GM21528 (cell line): Measurements from ENCODE around the gene AGAP1.

Experiments
- ATAC-seq: cut with Tn5 transposase; IDR thresholded peaks from one replicate; pipeline ENCODE4 v1.9.1; 2021; ENCODE audit warnings: mild to moderate bottlenecking, moderate library complexity; ENCODE audit not compliant: unreplicated experiment, low FRiP score

The AGAP1 gene

GRCh38 chr2:236176417-236176816 lies 682.6 kb downstream of the AGAP1 start:
- ATAC-seq = no peak

- ATAC-seq = no peak
Measured at GRCh38 chr2:236176951-236177350, 683.1 kb downstream of the AGAP1 start.

DNA sequence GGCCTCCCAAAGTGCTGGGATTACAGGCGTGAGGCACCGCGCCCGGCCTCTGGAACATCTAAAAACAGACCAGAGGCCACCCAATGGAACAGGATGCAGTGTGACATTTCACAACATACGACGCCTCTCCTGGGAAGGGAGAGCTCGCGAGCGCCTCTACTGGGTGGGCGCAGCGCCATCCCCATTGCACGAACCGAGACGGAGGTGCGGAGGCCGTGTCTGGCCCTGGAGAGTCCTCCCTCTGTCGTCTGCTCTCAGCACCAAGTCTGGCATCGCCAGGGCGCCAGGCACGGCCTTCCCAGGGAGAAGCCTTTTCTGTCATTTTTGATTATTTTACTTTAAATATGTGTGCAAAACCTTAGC lies 683.7 kb downstream of the AGAP1 start:
- ATAC-seq = no peak

- no peak for ATAC-seq
Measured at GRCh38 chr2:236177967-236178889, 684.4 kb downstream of the AGAP1 start.

DNA sequence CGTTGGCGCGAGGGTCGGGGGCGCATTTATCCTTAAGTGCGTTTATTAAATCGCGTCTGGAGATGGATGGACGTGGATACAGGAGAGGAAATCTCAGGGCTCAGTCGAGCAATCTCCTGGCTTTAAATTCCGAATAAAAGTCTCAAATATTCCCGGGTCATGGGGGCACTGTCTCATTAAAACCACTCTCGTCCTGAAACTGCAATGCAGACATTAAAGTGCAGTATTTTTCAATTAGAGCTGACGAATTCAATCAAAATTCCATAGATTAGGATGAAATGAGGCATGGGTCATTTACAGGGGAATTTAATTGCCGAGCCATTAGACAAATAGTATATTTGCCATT lies 685.0 kb downstream of the AGAP1 start:
- ATAC-seq = no peak

DNA sequence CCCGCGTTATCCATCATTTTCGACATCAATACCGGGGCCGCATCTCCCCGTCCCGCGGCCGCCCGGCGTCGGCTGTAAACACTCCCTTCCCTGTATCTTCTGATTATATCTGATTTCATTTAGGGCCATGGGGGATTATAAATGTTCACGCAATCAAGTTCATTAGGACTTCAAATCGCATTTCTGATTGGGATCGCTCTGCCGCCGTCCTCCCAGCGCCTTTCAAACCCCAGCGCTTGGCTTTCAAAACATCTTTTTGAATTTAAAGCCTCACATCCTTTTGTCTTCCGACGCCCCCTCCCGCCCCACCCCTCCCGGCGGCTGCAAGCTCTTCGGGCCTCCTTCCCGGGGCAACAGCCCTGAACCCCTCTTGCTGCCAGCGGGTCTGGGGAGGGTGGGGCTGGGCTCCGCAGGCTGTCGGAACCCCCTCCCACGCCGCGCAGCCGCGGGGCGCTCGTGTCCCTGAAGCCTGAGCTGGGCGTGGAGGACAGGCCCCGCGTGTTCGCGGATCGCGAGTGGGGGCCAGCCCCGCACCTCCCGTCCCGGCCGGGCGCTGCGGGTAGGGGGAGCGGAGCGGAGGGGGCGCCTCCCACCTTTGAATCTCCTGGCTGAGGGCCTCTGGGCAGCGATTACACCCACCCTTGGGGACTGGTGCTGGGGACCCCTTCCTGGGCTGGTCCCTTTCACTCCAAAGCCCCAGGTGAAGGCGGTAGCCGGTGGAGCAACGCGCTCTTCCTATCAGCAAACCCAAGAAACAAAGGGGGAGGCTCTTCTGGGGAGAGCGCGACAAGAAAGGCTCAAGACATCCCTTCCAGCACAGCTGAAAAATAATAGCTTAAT lies 685.6 kb downstream of the AGAP1 start:
- ATAC-seq = no peak

DNA sequence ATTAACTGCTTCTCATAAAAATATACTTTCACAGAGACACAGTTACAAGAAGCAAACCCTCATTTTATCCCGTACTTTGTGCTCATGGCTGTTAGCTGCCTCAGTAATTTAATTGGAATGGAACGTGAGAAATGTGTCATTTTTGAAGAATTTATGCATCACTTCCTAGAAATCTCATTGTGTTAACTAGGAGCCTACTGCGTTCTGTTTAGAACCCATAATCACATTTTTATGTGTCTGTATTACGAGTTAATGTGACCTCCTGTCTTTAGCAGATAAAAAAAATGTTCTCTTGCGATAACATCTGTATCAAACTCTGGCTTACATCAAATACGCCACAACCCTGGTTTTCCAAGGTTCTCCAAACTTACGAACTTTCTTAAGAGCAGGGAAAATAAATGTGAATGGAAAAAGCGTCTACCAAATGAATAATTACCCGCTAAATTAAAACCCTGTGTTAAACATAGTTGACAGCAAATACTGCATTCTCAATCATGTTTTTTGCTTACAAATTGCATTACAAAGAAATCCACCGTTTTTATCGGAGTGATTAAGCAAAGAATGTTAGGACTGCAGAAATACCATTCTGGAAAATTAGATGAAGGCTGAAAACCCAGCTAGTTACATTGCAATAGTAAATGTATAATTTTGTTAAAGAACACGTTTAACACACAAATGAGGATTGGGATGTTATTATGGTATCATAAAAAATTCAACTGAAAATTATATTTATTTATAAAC lies 686.4 kb downstream of the AGAP1 start:
- ATAC-seq = no peak

DNA sequence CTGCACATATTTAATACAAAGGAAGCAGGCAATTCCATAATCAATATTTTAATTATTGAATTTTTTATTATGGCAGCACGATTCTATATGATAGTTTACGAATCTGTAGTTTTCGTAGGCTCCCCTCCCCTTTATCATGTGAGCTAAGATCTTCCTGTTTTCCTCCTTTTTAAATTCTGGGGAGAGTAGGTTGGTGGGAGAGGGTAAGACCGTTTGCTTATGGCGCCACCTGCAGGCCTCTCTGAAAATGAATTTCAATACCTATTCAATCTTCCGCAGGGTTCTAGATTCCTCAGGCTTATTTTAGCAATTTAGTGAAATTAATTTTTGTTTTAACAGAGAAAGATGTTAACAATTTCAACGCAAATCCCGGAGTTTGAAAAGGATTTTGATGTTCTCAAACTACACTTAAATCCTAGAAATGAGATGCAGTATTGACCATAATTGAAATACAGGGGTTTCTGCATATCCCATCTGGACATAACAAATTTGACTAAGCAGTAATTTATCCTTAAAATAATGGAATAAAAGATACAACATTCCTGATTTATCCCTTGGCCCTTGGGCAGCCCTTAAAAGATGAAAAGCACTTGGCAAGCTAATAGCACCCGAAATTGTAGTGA lies 687.1 kb downstream of the AGAP1 start:
- ATAC-seq = no peak
